NCI-H1694 treated with DMSO at 0.1 percent for 48 hours (cell line): Measurements from ENCODE around the gene SPATC1L.

Experiments
- DNase-seq: peaks from one replicate; lab custom pipeline; 2025; lab: John Stamatoyannopoulos, UW

The SPATC1L gene

DNA sequence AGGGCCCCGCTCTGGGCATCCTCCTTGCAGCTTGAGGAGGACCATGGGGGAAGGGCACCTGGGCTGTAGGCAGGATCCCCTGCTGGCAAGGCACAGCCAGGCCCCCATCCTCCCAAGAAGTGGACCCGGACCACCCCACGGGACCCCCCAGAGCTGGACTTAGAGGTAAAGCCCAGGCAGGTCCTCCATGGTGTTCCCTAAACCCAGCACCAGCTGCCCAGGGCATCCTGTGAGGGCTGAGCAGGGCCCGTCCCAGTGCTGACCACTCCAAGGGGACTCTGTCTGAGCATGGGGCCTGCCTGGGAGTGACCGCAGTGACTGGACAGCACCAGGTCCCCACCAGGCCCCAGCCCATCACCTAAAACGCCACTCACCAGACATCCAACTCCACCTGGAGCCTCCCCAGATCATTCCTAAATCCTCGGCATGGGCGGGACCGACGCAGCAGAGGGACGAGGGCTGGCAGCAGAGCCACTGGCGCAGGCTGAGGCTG, 65.1 kb downstream of the SPATC1L start:
- DNase-seq: no peak

GRCh38 chr21:46118316-46119143, 65.7 kb downstream of the SPATC1L start:
- no peak for DNase-seq

DNA sequence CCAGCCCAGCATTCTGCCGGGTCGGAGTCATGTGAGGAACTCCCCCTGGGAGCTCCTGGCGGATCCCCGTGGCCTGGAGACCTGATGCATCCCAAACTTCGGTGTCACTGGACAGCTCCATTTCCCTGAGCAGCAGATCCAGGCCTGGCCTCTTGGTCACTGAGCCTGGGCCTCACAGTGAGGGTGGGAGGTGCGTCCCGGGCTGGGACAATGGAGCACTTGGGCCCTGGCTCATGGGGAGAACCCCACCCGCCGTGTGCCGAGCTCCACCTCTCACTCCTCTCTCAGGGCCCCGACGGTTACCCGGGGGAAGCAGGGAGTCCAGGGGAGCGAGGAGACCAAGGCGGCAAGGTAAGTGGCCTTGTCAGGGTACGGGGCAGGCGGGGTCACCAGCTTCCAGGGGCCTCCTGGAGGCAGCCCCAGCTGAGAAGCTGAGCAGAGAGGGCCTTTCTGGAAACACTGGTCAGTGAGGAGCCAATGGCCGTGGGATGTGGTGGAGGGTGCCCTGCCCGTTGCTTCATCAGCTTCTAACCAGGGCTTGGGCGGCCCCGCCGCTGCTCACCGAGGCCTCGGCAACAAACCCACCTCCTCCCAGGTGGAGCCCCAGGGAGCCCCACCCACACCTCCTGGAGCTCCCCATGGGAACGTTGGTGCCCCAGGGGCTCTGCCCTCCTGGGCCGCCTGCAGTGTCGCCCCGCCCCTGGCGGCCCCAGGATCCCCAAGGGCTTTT, 66.5 kb downstream of the SPATC1L start:
- DNase-seq: no peak

DNA sequence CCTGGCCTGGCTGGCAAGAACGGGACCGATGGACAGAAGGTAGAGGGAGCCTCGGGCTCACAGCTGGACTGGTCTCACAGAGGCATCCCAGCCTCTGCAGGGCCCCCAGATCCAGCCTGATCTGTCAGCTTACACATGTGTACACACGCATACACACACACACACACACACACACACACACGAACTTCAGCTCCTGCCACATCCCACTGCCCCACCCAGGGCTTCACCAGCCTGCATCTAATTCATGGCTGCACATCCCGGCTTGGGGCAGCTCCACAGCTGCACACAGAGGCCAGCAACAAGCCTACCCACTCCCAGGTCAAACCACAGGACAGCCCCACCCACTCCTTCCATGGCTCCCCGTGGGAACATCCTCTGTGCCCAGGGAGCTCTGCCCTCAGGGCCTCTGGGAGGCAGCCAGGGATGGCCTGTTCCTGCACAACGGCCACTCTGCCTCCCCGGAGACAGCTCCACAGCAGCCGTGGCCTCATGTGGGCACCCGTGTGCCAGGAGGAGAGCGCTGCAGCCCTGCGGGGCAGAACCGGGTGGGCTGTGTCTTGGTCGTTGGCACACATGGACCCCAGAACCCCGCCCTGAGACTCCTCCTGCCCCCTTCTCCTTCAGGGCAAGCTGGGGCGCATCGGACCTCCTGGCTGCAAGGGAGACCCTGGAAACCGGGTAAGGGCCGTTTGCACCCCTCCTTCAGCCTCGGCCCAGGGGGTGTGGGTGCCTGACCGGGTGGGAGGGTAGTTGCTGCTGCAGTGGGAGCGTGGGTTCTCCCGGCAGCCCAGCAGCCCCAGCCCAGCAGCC, 67.3 kb downstream of the SPATC1L start:
- DNase-seq: no peak

GRCh38 chr21:46116189-46116775, 68.0 kb downstream of the SPATC1L start:
- DNase-seq: no peak

- DNase-seq: no peak
Measured at GRCh38 chr21:46115441-46116188, 68.6 kb downstream of the SPATC1L start.

DNA sequence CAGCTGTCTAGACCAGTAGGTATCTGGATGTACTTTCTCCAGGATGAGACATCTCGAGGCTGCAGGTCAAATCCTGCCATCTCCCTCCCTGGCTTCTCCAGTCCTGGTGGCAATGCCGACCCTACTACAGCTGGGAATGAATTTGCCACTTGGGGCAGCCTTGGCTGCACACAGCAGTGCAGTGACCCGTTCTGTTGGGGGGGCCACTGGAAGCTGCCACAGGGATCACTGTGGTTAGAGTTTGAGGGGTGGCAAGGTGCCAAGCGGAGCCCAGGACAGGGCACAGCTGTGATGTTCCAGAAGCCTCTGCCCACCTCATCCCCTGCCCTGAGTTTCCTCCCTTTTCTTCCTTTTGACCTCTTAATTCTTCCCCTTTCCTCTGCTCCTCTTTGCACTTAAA, 69.3 kb downstream of the SPATC1L start:
- DNase-seq: no peak

- DNase-seq: no peak
Measured at GRCh38 chr21:46113497-46114176, 70.6 kb downstream of the SPATC1L start.

DNA sequence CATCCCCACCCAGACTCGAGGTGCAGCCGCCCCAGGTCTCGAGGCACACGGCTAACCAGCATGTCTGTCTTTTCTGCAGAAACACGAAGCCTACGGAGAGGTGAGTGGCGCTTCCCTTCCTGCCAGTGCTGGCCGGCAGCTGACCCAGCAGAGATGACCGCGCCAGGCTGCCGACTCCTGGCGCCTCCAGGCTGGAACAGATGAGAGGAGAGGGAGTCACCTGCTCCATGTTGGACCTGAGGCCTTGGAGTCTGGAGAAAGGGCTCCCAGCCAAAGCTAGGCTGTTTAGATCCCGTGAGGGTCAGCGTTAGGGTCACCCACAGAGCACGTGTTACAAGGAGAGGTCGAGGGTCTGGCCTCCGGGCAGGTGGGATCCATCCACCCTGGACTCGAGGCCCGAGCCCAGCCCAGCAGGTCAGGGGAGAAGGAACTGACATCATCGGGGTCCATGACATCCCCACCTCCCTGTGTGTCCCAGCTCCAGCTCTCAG, 71.5 kb downstream of the SPATC1L start:
- no peak for DNase-seq

GRCh38 chr21:46111857-46112724, 72.2 kb downstream of the SPATC1L start:
- DNase-seq: no peak

- DNase-seq: no peak
Measured at GRCh38 chr21:46111193-46111571, 73.1 kb downstream of the SPATC1L start.
